GM12873 (cell line): Measurements from ENCODE around the gene AURKB.

ENCODE experiments used
- CTCF ChIP-seq: IDR thresholded peaks from 2 replicates; pipeline ENCODE4 v1.5.1; 2012; ENCODE audit warnings: low read depth, mild to moderate bottlenecking, moderate library complexity, low read length, control low read depth; ENCODE audit not compliant: insufficient read depth; ENCODE audit errors: missing control alignments

The AURKB gene

GRCh38 chr17:8223356-8224126 lies 13.2 kb upstream of the AURKB start:
- TF ChIP-seq CTCF: peak; percentile 34

DNA sequence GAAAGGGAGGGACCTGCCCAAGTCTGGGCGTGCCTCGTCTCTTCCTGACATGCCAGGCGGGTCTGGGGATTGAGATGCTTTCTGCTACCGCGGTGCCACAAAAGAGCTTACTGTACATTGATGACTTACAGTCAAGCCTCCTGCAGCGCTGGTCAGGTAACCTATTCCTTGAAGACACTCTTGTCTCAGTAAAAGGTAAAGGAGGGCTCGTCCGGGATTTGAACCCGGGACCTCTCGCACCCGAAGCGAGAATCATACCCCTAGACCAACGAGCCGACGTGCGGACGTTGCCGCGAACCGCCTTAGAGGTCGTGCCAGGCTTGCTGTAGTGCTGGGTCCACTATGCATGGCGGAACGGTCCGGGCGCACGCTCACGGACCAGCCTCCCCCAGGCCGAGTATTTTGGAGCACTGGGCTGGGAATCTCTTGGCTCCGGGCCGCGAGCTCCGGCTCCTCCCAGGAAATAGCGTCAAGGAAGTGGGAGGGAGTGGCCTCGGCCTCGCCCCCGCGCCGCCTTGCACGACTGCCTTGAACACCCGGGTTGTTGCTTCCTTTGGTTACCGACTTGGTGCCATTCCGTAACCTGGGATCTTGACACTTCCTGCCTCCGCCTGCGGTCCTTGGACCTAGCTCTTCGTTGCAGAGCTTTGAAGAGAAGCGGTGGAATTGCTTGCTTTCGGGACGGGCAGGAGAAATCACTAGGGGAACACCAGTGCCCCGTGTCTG lies 12.4 kb upstream of the AURKB start:
- TF ChIP-seq CTCF: no peak

DNA sequence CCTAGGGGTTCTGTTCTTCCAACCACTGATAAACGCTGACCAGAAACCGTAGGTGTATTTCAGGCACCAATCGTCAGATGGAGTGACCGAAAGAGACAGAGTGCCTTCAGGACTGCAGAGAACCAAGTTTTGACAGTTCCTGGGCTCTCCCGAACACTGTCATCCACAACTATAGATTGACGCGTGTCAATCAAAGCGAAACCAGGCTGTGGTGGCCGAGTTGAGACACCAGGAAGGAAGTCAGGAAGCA lies 11.9 kb upstream of the AURKB start:
- no peak for TF ChIP-seq CTCF

GRCh38 chr17:8221663-8222379 lies 11.4 kb upstream of the AURKB start:
- no peak for TF ChIP-seq CTCF

DNA sequence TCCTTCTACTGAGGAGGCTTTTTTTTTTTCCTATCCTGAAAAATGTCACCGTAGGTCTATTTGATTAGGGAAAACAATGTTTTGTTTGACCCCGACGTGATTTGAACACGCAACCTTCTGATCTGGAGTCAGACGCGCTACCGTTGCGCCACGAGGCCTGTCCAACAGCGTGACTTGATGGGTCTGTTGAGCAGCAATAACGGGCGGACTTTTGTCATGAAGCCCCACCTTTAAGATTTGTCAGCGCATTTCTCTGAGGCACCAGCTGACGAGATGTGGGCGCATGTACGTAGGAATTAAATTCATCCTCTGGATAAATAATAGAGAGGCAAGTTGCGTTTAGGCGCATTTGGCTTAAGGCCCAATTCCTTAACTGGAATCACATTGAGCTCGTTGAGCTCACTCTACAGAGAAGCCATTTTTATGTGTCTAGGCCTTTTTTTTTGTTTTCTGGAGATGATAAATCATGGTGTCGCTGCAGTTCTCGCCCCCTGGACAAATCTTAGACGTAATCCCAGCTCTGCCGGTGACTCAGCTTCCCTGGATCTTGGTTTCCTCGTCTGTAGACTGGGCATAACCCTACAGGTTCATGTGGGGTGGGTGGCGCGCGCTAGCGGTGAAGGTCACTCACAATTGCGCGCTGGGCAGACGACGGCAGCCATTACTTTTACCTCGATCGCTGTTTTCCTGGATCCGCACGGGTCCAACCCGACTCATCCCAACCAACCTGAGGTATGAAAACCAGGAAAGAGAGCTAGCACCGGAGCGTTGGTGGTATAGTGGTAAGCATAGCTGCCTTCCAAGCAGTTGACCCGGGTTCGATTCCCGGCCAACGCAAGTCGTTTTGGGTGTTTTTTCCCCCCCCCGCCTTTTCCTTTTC lies 10.6 kb upstream of the AURKB start:
- no peak for TF ChIP-seq CTCF

DNA sequence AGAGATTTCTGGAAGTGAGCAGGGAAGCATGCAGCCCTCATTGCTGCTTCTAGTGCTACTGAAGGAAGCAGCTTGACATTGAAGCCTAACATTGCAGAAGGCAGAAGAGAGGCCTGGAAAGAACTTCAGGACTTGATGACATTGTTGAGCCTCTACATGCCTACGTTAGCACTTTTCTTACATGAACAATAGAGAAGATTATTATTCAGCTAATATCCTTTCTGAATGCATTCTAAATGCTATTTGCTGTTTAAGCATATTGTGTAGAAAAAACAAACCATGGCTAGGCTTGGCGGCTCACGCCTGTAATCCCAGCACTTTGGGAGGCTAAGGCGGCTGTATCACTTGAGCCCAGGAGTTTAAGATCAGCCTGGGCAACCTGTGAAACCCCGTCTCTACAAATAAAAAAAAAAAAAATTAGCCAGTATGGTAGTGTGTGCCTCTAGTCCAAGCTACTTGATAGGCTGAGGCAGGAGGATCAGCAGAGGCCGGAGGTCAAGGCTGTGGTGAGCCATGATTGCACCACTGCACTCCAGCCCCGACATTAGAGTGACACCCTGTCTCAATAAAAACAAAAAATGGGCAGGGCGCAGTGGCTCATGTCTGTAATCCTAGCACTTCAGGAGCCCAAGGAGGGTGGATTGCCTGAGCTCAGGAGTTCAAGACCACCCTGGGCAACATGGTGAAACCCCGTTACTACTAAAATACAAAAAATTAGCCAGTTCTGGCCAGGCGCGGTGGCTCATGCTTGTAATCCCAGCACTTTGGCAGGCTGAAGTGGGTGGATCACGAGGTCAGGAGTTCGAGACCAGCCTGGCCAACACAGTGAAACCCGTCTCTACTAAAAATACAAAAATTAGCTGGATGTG lies 2.2 kb upstream of the AURKB start:
- no peak for TF ChIP-seq CTCF
